Stimulated activated CD4-positive, alpha-beta T cell treated with anti-CD3 and anti-CD28 coated beads, Interleukin-1b, Interleukin-23, amount 100 ng/mL, for 1 hour (primary cell): ENCODE measurements around the gene PPFIA1.
"Not testable (repeated sequence)": the region's sequence is repeated elsewhere in the genome, so short reads cannot be mapped to it uniquely, and the experiment has no call there.

Experiments
- DNase-seq, 2 donors: peaks; one replicate each; pipeline ENCODE4 v3.0.0-alpha.2; 2020; ENCODE audit warnings: low read depth in 2 of 2

PPFIA1 gene

DNA sequence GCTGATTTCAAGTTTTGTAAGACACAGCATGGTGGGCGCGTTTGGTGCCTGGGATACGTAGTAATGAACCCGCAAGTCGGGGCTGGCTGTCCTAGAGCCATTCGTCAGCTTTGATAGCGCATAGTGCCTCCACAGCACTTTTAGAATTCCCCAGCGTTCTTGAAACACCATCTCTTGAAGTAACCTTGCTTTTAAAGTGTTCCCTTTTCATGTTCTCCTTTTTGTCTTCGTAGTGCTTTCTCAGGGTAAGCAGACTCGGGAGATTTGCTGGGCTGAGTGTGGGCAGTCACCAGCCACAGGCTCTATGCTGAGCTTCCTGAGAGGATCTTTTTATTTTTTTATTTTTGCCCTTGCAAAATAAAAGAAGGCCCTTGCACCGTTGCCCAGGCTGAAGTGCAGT lies 88.3 kb downstream of the PPFIA1 start:
- DNase-seq, result no peak

GRCh38 chr11:70359451-70360205 lies 89.1 kb downstream of the PPFIA1 start:
- DNase-seq, result no peak

DNA sequence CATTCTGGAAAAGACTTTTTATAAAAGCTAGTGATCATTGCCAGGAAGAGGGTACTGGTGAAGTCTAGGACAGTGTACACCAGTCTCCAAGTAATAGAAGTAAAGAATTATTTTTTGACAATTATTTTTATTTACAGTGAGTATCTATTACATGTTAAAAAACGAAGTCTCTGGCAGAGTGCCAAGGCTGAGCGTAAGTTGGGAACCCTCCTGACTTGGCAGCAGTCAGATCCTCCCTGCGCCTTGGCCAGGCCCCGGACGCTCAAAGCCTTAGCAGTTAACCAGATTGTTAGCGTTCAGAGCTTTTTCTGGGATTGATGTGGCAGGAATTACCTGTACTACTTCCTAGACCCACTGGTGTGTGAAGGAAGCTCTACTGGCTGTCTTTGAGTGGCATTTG lies 89.7 kb downstream of the PPFIA1 start:
- no peak for DNase-seq

DNA sequence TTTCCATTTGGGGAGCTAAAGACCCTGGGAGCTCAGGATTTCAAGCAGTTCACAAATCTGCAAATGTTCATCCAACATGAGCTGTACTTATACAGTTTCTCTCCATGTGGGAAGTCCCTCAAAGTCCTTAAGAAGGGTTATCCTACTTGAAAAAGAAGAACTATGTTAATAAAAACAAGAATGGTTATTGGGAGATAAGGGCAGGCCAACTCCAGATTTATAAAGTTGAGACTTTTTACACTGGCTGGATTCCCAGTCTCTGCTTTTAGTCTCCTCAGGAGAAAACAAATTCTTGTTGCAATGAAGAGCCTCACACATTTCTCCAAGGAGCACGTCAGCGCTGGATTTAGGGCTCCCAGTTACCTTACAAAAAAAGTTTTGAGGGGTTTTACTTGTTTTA lies 93.7 kb downstream of the PPFIA1 start:
- no peak for DNase-seq

DNA sequence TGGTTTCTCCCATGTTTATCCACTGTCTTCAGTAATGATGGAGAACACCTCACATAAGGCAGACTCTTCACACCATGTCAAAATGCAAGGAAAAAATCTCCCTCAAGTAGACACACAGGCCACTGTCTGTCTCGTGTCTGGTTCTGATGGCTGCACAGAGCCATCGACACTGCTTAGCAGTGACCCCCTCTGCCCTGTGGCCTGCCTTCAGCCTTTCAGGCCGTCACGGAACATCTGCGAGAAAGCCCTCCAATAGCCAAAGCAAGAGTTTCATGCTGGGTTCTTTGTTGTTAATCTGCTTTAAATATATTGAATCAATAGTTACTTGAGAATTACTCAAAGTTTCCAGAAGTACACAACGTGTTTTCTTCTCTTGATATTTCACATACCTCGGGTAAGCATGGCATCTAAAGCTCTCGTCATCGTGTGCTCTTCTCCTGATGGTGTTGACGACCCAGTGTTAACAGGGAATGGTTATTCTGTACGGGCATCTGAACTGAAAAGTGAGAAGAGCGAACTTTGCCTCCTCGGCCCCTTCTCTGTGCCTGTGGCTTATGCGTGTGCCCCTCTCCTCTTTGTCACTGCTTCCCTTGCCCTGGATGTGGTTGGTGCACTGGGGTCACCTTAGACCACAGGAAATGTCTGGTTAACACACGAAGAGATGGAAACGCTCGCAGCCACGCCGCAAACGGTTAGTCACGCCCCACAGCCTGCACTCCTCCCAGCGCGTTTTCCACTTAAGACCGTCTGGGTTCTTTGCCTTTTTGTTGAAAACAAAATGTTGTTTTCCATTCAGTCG lies 94.5 kb downstream of the PPFIA1 start:
- peak in 1 of 2 donors; percentile 7 for DNase-seq

GRCh38 chr11:70365544-70365927 lies 95.0 kb downstream of the PPFIA1 start:
- DNase-seq, result no peak

GRCh38 chr11:70367071-70367470 lies 96.6 kb downstream of the PPFIA1 start:
- no peak for DNase-seq

DNA sequence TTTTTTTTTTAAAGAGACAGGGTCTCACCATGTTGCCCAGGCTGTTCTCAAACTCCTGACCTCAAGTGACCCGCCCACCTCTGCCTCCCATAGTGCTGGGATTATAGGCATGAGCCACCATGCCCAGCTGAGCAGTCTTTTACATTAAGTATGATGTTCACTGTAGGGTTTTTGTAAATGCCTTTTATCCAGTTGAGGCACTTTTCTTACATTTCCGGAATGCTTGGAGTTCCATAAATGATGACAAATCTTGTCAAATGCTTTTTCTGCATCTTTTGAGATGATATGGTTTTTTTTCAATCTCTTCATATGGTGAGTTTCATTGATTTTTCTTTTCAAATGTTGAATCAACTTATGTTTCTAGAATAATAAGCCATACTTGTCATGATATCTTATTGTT lies 98.5 kb downstream of the PPFIA1 start:
- no peak for DNase-seq

DNA sequence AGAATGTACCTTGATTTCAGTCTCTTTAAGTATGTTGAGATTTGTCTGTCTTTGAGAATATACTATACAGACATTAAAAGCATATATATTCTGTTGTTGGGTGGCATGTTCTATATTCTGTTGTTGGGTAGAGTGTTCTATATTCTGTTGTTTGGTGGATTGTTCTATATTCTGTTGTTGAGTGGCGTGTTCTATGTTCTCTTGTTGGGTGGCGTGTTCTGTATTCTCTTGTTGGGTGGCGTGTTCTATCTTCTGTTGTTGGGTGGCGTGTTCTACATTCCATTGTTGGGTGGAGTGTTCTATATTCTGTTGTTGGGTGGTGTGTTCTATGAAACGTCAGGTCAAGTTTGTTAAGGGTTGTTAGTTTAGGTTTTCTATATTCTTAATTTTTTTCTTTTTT lies 100.8 kb downstream of the PPFIA1 start:
- no peak for DNase-seq

DNA sequence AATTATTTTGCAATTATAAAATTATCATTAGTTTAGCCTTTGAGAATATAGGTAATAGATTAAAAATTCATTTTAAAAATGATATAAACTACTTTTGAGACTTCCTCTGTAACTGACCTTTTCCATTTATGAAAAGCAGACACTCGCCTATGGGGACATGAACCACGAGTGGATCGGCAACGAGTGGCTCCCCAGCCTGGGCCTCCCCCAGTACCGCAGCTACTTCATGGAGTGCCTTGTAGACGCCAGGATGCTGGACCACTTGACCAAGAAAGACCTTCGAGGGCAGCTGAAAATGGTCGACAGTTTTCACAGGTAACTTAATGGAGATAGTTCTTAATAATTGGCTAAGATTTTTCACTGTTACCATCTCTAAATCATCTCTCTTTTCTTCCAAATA lies 101.6 kb downstream of the PPFIA1 start:
- DNase-seq, result no peak

DNA sequence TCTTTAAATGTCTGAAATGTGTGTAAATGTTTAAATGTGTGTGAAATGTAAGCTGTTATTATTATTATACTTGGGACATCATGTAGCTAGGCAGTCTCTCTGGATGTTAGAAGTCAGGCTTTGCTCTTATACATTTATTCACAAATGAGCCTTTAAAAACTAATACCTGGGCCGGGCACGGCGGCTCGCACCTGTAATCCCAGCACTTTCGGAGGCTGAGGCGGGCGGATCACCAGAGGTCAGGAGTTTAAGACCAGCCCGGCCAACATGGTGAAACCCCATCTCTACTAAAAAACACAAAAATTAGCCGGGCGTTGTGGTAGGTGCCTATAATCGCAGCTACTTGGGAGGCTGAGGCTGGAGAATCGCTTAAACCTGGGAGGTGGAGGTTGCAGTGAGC lies 106.1 kb downstream of the PPFIA1 start:
- DNase-seq, result no peak

GRCh38 chr11:70377645-70378044 lies 107.2 kb downstream of the PPFIA1 start:
- no peak for DNase-seq

GRCh38 chr11:70378506-70379134 lies 108.1 kb downstream of the PPFIA1 start:
- DNase-seq, result no peak

- no peak for DNase-seq
Observed at GRCh38 chr11:70381350-70381749, 110.9 kb downstream of the PPFIA1 start.

DNA sequence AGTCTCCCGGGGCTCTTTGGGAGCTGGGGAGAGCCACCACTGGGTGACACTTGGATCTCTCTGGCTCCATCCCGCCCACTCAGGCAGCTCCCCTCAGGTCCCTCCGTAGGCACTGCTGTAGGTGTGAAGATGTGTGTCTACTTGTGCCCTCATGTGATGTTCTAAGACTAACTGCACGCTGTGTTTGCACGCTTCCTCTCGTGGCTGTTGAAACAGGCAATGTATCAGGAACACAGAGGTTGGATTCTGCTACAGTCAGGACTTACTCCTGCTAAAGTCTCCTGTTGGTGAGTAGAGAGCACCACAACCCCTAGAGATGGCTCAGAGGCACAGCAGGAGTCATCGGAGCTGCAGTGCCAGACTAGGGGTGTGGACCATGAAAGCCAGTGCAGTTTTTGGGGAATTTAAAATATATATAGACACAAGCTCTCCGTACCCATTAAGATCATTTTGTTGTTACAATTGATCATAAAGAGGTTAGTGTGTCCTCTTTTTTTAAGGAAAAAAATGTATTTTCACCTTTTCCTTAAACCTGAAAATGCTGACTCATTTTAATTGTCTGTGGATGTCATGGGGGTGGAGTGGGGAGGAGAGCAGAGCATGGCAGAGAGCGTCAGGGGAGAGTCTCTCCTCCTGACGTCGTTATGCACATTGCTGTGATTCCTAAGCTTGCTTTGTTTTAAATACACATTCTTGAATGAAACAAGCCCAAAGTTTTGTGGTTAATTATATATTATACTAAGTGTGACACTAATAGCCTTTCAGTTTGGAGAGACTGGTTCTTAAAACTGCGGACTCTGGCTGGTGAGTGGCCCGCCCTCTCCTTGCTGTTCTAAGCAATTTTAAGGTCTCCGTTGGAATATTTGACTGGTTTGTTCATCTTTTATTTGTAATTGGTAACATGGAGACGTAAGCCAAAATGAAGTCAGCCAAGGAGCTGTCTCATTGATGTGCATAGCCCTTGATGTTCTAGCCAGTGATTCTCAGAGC lies 111.7 kb downstream of the PPFIA1 start:
- DNase-seq, result no peak

DNA sequence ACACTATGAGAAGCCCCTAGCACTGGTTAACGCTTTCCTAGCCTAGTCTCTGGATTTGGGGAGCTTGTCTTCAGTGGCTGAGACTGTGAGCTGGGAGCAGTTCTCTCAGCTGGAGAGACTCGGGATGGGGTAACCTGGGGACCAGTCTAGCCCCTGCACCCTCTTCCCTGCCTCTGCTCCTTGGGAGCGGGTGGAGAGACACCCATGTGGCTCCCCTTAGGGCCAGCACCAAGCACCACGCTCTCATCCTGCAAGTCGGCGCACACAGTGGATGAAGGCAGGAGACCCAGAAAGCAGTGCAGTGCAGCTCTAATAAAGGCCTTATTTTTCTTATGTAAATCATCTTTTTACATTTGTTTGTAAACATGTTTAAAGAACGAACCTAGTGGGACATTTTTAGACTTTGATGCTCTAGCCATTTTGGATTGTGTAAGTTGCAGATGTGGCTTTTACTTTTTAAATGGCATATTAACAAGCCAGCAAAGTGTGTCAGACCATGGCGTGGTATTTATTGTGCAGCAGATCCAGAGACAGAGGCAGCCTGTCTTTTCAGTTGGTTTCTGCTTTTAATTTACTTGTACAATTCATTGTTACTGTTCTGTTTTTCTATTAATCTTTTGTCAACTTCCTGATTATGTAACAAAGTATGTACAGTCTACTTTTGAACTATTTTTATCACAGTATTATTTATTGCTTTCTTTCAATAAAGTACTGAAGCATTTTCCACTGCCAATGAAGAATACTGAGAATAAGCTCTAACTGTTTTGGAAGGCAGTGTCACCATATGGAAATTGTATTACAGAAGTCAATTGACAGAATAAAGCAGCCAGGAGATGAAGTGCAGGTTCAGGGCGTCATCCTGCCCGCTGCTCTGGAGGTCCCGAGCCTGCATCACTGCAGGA lies 113.4 kb downstream of the PPFIA1 start:
- DNase-seq, result no peak

- no peak for DNase-seq
Observed at GRCh38 chr11:70384566-70385152, 114.2 kb downstream of the PPFIA1 start.

DNA sequence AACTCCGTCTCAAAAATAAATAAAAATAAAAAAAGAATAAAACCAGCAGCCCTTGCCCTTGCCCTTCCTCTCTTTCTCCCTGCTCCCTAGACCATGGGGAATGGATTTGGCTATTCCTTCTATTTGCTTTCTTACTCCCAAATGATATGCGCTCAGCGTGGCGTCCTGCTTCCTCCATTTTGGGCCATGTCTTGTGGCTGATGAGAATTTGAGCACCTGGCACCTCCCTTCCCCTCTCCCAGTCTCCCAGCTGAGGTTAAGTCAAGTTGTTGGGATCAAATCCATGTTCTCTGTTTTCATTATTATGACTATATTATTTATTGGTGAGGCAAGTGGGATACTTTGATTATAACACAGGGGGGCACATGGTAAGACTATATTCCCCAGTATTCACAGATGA lies 117.1 kb downstream of the PPFIA1 start:
- no peak for DNase-seq

- DNase-seq, result no peak
Observed at GRCh38 chr11:70389201-70389600, 118.7 kb downstream of the PPFIA1 start.

GRCh38 chr11:70390882-70391281 lies 120.4 kb downstream of the PPFIA1 start:
- DNase-seq, result not testable (repeated sequence)
